ENCODE measurements around the gene IKZF5. TPM values are rescaled to one million over a fixed set of nuclear protein-coding genes. Genes with fewer than 3 reads are reported as not detected.
A peak's percentile ranks its signal among the peaks of the same experiment; 100 is the strongest.

IKZF5 gene
- total and polyA plus RNA-seq, 4 donors, result 5.0 to 9.4 (median 7.2) TPM

DNA sequence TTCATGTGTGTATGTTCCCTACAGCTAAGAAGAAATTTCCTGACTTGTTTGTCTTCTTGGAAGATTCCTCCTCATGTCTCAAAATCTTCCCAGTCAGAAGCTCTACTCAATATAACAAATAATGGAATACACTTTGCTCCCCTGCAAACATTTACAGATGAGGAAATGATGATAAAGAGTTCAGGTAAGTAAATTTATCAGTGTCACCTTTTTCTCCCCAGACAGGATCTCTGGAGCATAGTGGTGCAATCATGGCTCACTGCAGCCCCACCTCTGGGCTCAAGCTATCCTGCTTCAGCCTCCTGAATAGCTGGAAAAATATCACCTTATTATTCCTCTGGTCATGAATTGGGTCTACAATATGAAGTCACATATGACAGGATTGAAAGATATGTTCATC, 25.7 kb upstream of the IKZF5 start (continued):
- TF ChIP-seq RXRA (IDR thresholded peaks at IDR 0.05) (peak; percentile 42 to 86), FOXA1 (IDR thresholded peaks at IDR 0.05) (no peak), SP1 (IDR thresholded peaks at IDR 0.05) (peak; percentile 25)
- TF ChIP-seq, protein P1, sequence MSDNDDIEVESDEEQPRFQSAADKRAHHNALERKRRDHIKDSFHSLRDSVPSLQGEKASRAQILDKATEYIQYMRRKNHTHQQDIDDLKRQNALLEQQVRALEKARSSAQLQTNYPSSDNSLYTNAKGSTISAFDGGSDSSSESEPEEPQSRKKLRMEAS (IDR thresholded peaks at IDR 0.05), result no peak
- TF ChIP-seq, protein P2, sequence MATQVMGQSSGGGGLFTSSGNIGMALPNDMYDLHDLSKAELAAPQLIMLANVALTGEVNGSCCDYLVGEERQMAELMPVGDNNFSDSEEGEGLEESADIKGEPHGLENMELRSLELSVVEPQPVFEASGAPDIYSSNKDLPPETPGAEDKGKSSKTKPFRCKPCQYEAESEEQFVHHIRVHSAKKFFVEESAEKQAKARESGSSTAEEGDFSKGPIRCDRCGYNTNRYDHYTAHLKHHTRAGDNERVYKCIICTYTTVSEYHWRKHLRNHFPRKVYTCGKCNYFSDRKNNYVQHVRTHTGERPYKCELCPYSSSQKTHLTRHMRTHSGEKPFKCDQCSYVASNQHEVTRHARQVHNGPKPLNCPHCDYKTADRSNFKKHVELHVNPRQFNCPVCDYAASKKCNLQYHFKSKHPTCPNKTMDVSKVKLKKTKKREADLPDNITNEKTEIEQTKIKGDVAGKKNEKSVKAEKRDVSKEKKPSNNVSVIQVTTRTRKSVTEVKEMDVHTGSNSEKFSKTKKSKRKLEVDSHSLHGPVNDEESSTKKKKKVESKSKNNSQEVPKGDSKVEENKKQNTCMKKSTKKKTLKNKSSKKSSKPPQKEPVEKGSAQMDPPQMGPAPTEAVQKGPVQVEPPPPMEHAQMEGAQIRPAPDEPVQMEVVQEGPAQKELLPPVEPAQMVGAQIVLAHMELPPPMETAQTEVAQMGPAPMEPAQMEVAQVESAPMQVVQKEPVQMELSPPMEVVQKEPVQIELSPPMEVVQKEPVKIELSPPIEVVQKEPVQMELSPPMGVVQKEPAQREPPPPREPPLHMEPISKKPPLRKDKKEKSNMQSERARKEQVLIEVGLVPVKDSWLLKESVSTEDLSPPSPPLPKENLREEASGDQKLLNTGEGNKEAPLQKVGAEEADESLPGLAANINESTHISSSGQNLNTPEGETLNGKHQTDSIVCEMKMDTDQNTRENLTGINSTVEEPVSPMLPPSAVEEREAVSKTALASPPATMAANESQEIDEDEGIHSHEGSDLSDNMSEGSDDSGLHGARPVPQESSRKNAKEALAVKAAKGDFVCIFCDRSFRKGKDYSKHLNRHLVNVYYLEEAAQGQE (IDR thresholded peaks at IDR 0.05), result peak; percentile 27

- Histone ChIP-seq H3K4me1 (ENCODE audit: control insufficient read depth in 4 of 4, insufficient read depth in 4 of 4, low read length in 3 of 4) (peaks cover 8 to 45% (median 21%) of the 10 kb centered on the region in 4 donors), H3K9ac (ENCODE audit: low read depth in 1 of 2, low read length in 2 of 2) (no peak overlapping the region), H3K36me3 (ENCODE audit: control insufficient read depth in 4 of 4, insufficient read depth in 3 of 4, low read depth in 1 of 4, low read length in 3 of 4) (peaks cover 0 to 5% (median 0%) of the 10 kb centered on the region in 4 donors), H3K27ac (ENCODE audit: low read depth in 1 of 2, low read length in 2 of 2) (peak overlapping the region; percentile 21 to 57), H3K4me3 (ENCODE audit: low read depth in 1 of 3, low read length in 3 of 3) (no peak overlapping the region), H3K9me3 (ENCODE audit: control insufficient read depth in 4 of 4, low read length in 3 of 4) (no peaks in the 10 kb centered on the region), H3K27me3 (ENCODE audit: control insufficient read depth in 4 of 4, insufficient read depth in 4 of 4, low read length in 3 of 4) (no peaks in the 10 kb centered on the region)
- no peak for TF ChIP-seq FOXA2 (IDR thresholded peaks at IDR 0.05)
- TF ChIP-seq HNF4A (conservative IDR thresholded peaks at IDR 0.05), result peak; percentile 39 to 70
- TF ChIP-seq, protein P1 (IDR thresholded peaks at IDR 0.05), result no peak
- TF ChIP-seq, protein P2 (IDR thresholded peaks at IDR 0.05), result no peak
- no peak for TF ChIP-seq YY1 (IDR thresholded peaks at IDR 0.05)
- no peak for TF ChIP-seq NR2F2 (IDR thresholded peaks at IDR 0.05)
- TF ChIP-seq JUND (IDR thresholded peaks at IDR 0.05), result peak in 1 of 2 donors; percentile 18
- no peak for TF ChIP-seq TAF1 (conservative IDR thresholded peaks at IDR 0.05)
- TF ChIP-seq SP1 (IDR thresholded peaks at IDR 0.05), result no peak
- no peak for TF ChIP-seq RAD21 (IDR thresholded peaks at IDR 0.05)
- peak in 1 of 2 donors; percentile 20 for TF ChIP-seq EGR1 (IDR thresholded peaks at IDR 0.05; ENCODE audit: low read depth in 2 of 2)
- TF ChIP-seq RXRA (IDR thresholded peaks at IDR 0.05), result peak in 1 of 2 donors; percentile 68
- TF ChIP-seq, protein P3, sequence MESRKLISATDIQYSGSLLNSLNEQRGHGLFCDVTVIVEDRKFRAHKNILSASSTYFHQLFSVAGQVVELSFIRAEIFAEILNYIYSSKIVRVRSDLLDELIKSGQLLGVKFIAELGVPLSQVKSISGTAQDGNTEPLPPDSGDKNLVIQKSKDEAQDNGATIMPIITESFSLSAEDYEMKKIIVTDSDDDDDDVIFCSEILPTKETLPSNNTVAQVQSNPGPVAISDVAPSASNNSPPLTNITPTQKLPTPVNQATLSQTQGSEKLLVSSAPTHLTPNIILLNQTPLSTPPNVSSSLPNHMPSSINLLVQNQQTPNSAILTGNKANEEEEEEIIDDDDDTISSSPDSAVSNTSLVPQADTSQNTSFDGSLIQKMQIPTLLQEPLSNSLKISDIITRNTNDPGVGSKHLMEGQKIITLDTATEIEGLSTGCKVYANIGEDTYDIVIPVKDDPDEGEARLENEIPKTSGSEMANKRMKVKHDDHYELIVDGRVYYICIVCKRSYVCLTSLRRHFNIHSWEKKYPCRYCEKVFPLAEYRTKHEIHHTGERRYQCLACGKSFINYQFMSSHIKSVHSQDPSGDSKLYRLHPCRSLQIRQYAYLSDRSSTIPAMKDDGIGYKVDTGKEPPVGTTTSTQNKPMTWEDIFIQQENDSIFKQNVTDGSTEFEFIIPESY (IDR thresholded peaks at IDR 0.05), result peak; percentile 44
- no peak for TF ChIP-seq CTCF (IDR thresholded peaks at IDR 0.05; ENCODE audit: low read depth, low read length, missing input control)
- no peak for TF ChIP-seq FOXA1 (IDR thresholded peaks at IDR 0.05)
- no peak for TF ChIP-seq GABPA (IDR thresholded peaks at IDR 0.05 in 1 of 2, conservative IDR thresholded peaks at IDR 0.05 in 1 of 2)
- TF ChIP-seq, protein P4, sequence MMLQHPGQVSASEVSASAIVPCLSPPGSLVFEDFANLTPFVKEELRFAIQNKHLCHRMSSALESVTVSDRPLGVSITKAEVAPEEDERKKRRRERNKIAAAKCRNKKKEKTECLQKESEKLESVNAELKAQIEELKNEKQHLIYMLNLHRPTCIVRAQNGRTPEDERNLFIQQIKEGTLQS (IDR thresholded peaks at IDR 0.05), result no peak
- no peak for TF ChIP-seq HNF4G (IDR thresholded peaks at IDR 0.05)
- 31% methylated on average over 1 of the region's 1 CpG for WGBS
- no peak for DNase-seq (ENCODE audit: low spot score)
Observed at GRCh38 chr10:123031124-123031523, 22.5 kb upstream of the IKZF5 start.

Measured in liver (tissue), 9 donors.